Psoas muscle (tissue), 8 donors: ENCODE results near the gene CHORDC1. TPM values are rescaled to one million over a fixed set of nuclear protein-coding genes. Genes with fewer than 3 reads are reported as not detected.
A peak's percentile ranks its signal among the peaks of the same experiment; 100 is the strongest.
"Not testable (repeated sequence)": the region's sequence is repeated elsewhere in the genome, so short reads cannot be mapped to it uniquely, and the experiment has no call there.

Source experiments
- ATAC-seq, 4 donors: fragments of 200-7000 bp; cut with Tn5 transposase; one replicate each; pipeline ENCODE4 v1.9.1; 2020; ENCODE audit warnings: moderate library complexity in 3 of 4, mild to moderate bottlenecking in 2 of 4
- DNase-seq, 2 donors: peaks; one replicate each; pipeline ENCODE4 v3.0.0-alpha.2; 2020
- H3K27ac ChIP-seq: fragments of 200-600 bp; one replicate; pipeline ENCODE4 v1.8.0; 2022
- H3K27me3 ChIP-seq, 3 donors: fragments of 200-600 bp in 1 of 3; one replicate each; pipeline versions ENCODE4 v1.6.1 to v1.8.0; 2013 to 2022; ENCODE audit warnings: low read length in 2 of 3, mild to moderate bottlenecking in 2 of 3, moderate library complexity in 1 of 3; ENCODE audit not compliant: insufficient read depth in 3 of 3
- H3K36me3 ChIP-seq, 2 donors: fragments of 200-600 bp in 1 of 2; one replicate each; pipeline versions ENCODE4 v1.6.1 to v1.8.0; 2013 to 2022; ENCODE audit warnings: low read depth in 1 of 2, mild to moderate bottlenecking in 1 of 2, moderate library complexity in 1 of 2; ENCODE audit not compliant: insufficient read depth in 1 of 2
- H3K4me1 ChIP-seq: fragments of 200-600 bp; one replicate; pipeline ENCODE4 v1.8.0; 2022
- H3K4me3 ChIP-seq: fragments of 200-600 bp; one replicate; pipeline ENCODE4 v1.8.0; 2022; ENCODE audit warnings: mild to moderate bottlenecking
- H3K9me3 ChIP-seq: fragments of 200-600 bp; one replicate; pipeline ENCODE4 v1.8.0; 2022
- CTCF ChIP-seq: fragments of 200-600 bp; IDR thresholded peaks from one replicate; pipeline ENCODE4 v1.8.0; 2022; ENCODE audit warnings: antibody characterized with exemption
- WGBS, 3 donors: extraction: QIAGEN DNeasy Blood & Tissue Kit; methylation state at CpG; one replicate each; pipeline versions ENCODE4 v1.1.6 to v1.1.7; 2013; 5-methylcytosine and 5-hydroxymethylcytosine counted together
- intact Hi-C, 2 donors: fragments of 100-400 bp; cut with DNase I; formaldehyde crosslinking; loops; one replicate each; pipeline versions ENCODE4 v1.11.0 to v1.14.2; 2022
- polyA plus RNA-seq, 3 donors: library from polyadenylated mRNA; stranded (reverse); fragments of 200-250 nt; gene quantifications; one replicate each; pipeline ENCODE4 v1.2.3, GENCODE V29; 2013
- total RNA-seq, 4 donors: library from RNA; stranded (reverse); fragmentation: NEBNext Ultra II Directional in 2 of 4; extraction: Animal tissue kit (Norgen Biotek cat#: 25700) in 2 of 4; gene quantifications; one replicate each; pipeline versions ENCODE4 v1.2.1 to v1.2.4, GENCODE V29; 2021 to 2023
- donor health status: healthy with polysubstance abuse.
- donor health status: DM: no; HTN: no; CAD: no; lungs with moderate emphysema.
- donor health status: Bipolar disorder and iron deficiency.
- donor health status: healthy.
- donor health status: DM: yes; HTN: yes; CAD: no.
- donor health status: DM: no; HTN: no; CAD: no.
- donor health status: DM: no; HTN: no; CAD: no.
- donor health status: DM: yes; HTN: yes; CAD: no.

Gene CHORDC1
- total and polyA plus RNA-seq, 7 donors: 25.9 to 42.4 (median 36.0) TPM

GRCh38 chr11:90178751-90179150 is 44.1 kb downstream of the CHORDC1 start:
- Histone ChIP-seq H3K27me3 (no peaks in the 10 kb centered on the region), H3K4me1 (no peaks in the 10 kb centered on the region), H3K27ac (no peak overlapping the region), H3K36me3 (no peaks in the 10 kb centered on the region), H3K9me3 (no peaks in the 10 kb centered on the region), H3K4me3 (no peak overlapping the region)
- no peak for TF ChIP-seq CTCF
- DNase-seq: no peak
- ATAC-seq: no peak
- WGBS, 3 donors: 97 to 100% (median 99%) methylated on average over 2 of the region's 2 CpGs
- intact Hi-C loops: no loop called here

GRCh38 chr11:90176069-90176468 is 46.8 kb downstream of the CHORDC1 start:
- no peaks in the 10 kb centered on the region for H3K4me1 ChIP-seq
- H3K9me3 ChIP-seq: no peaks in the 10 kb centered on the region
- ATAC-seq: no peak
- no peak for DNase-seq
- H3K36me3 ChIP-seq: no peaks in the 10 kb centered on the region
- no peak overlapping the region for H3K27ac ChIP-seq
- H3K4me3 ChIP-seq: no peak overlapping the region
- H3K27me3 ChIP-seq: no peaks in the 10 kb centered on the region
- WGBS, 3 donors: 88 to 98% (median 97%) methylated on average over 1 of the region's 1 CpG
- TF ChIP-seq CTCF: no peak
- intact Hi-C loops: no loop called here

- no peak for TF ChIP-seq CTCF
Observed at GRCh38 chr11:90171359-90171758, 51.5 kb downstream of the CHORDC1 start.

GRCh38 chr11:90168571-90168970 is 54.3 kb downstream of the CHORDC1 start:
- H3K36me3 ChIP-seq: no peaks in the 10 kb centered on the region
- H3K27me3 ChIP-seq: no peaks in the 10 kb centered on the region
- no peak for TF ChIP-seq CTCF
- intact Hi-C loops: no loop called here
- no peak overlapping the region for H3K4me3 ChIP-seq
- WGBS, 3 donors: 89 to 93% (median 93%) methylated on average over 3 of the region's 3 CpGs
- DNase-seq (no peak), ATAC-seq (no peak)
- no peaks in the 10 kb centered on the region for H3K4me1 ChIP-seq
- no peak overlapping the region for H3K27ac ChIP-seq
- H3K9me3 ChIP-seq: no peaks in the 10 kb centered on the region

More at GRCh38 chr11:90171359-90171758, 51.5 kb downstream of the CHORDC1 start:
- Histone ChIP-seq H3K4me1 (no peaks in the 10 kb centered on the region), H3K4me3 (no peak overlapping the region), H3K27me3 (no peaks in the 10 kb centered on the region), H3K9me3 (no peaks in the 10 kb centered on the region), H3K27ac (no peak overlapping the region), H3K36me3 (no peaks in the 10 kb centered on the region)
- intact Hi-C loops: no loop called here
- ATAC-seq (no peak), DNase-seq (no peak)

- H3K9me3 ChIP-seq, H3K4me1 ChIP-seq, H3K36me3 ChIP-seq, intact Hi-C loops, ATAC-seq, H3K27ac ChIP-seq, H3K27me3 ChIP-seq, H3K4me3 ChIP-seq, DNase-seq: not testable (repeated sequence)
- 76 to 88% (median 82%) methylated on average over 8 of the region's 8 CpGs for WGBS, 3 donors
Observed at GRCh38 chr11:90167704-90168103, 55.1 kb downstream of the CHORDC1 start.

GRCh38 chr11:90166982-90167573 is 55.8 kb downstream of the CHORDC1 start:
- H3K36me3 ChIP-seq, intact Hi-C loops, H3K9me3 ChIP-seq, H3K4me3 ChIP-seq, ATAC-seq, H3K27me3 ChIP-seq, H3K27ac ChIP-seq, H3K4me1 ChIP-seq: not testable (repeated sequence)
- peak in 1 of 2 donors; percentile 44 for DNase-seq
- WGBS, 3 donors: 96% methylated on average over 39 to 49 of the region's 49 CpGs
